Middle frontal gyrus (tissue), 1 donor: Measurements from ENCODE around the gene UPK1B.

Source experiments
- DNase-seq: peaks from one replicate; pipeline ENCODE4 v3.0.0-alpha.2; 2015; ENCODE audit warnings: low spot score; ENCODE audit errors: extremely low spot score

Gene UPK1B

DNA sequence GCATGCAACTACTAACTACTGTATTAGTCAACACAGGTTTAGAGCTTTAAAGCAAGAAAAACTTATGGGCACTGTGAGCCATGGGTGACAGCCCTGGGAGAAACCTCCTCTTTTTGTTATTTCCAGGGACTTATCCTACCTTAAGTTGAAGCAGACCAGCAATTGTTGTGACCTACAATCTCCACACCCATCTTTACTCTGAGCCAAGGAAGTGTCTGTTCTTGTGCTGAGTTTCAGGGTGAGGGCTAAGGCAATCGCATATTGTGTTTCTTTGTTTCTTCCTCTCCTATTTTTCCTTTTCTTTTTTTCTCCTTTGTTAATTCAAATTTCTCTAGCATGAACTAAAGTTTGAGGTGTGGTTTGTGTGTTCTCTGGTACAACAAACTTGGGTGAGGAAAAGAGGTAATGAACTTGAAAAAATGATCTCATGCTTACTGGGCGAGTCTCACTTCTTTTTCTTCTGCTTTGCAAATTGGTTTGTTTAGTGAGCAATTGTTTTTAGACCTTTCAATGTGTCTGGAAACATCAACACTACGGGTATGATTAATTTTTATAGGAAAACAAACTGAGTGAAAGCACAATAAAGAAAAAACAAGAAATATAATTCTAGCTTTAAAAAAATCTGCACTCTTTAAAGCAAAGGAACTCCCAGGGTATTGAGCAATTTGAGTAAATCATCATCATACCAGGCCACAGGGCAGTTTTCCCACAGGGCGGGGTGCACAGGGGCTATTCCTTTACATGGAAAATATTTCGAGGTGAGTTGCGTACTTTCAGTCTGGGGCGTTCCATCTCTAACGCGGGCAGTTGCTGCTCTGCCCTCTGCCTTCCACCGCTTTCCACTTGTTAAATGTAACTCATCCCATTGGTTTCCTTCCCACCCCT, 2.7 kb downstream of the UPK1B start:
- DNase-seq, result no peak

DNA sequence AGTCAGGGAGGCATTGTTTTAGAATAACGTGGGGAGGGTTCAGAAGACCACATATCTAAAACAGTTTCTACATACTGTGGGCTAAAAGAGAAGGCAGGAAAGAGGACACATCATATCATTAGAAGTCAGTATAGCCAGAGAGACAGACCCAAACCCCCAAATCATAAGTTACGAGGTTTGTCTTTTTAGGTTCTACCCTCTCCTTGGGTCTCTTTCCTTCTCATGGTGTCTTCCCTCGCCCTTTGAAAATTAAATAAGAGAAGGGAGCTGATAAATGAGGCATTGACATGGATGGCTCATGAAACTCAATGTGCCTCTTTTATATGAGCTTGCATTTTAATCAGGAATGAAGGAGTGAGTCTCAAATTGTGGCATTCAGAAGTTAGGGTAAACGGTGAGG, 3.4 kb downstream of the UPK1B start:
- no peak for DNase-seq

DNA sequence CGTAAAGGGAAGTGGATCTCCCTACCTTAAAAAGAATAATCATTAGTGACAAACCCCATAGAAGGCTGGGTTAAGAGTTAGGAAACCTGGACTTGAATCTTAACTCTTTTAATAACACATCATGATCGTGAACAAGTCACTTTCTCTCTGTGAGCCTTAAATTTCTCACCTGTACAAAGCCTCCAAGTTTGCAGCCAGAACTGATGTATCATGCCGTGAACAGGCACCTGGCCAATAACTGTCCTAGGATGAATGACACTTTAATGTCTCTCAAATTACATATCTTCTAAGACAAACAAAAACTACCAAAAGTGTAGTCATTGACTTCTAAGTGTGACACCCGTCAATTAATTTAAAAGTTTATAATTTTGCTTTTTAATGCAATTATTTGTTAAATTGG, 3.9 kb downstream of the UPK1B start:
- DNase-seq, result no peak

DNA sequence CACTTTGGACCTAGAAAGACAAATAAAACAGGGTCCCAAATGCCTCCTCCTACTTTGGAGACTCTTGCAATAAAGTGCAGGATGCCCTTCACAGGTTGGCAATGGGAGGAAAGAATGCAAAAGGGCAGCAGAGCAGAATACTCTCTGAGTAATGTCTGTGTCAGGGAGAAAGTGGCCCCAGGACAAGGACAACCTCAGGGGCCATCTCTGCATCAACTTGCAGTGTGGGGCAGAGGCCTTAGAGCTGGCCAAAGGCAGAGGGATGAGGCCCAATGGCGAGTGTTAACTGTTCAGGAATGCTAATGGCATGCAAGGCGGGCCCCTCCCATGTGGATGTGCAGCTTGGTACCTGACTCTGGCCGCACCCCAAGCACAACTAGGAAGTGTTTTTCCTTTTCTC, 8.4 kb downstream of the UPK1B start:
- DNase-seq, result no peak

DNA sequence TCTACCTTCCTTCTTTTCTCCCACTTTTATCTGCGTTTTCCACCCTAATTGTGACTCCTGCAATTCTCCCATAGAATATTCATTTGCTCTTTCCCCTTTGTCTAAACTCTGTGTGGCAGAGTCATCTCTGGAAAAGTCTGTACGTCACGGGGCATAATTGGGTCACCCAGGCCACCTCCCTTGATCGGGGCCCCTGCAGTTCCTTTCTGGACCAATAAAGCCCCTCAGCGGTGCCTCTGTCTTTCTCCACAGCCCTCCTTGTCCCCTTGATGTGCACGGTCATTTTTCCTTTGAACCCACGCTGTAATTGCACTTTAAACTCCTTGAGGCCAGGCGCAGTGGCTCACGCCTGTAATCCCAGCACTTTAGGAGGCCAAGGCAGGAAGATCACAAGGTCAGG, 10.7 kb downstream of the UPK1B start:
- no peak for DNase-seq

DNA sequence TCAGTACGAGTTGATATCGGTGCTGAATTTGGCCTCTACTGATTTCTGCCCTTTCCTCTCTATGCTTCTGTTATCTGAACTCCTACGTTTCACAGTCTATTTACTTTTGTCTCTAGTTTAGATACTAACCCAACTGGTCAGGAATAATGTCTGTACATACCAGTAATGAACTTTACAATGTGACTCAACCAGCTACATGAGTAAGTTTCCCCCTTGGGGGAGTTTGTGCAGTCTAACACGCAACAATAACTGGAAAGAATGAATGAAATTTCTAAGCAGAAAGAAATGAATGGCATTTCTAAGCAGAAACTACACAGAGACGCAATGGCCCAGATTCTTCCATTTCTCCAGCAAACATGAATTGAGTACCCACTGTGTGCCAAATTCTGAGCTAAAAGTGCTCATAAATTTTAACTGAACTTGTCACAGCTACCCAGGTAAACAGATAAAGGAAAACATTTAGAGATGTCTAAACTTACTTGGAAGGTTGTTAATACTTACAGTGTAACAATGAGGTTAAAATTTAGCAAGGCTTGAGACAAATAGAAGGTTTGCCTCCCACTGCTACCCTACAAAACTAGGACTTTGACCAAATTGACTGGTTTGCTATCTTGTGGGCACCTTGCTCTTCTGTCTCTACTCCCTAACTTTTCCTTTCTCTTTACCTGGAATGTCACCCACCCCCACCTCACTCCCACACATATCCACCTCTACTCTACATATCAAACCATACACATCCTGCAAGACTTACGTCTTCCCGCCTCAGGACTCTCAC, 11.6 kb downstream of the UPK1B start:
- no peak for DNase-seq

DNA sequence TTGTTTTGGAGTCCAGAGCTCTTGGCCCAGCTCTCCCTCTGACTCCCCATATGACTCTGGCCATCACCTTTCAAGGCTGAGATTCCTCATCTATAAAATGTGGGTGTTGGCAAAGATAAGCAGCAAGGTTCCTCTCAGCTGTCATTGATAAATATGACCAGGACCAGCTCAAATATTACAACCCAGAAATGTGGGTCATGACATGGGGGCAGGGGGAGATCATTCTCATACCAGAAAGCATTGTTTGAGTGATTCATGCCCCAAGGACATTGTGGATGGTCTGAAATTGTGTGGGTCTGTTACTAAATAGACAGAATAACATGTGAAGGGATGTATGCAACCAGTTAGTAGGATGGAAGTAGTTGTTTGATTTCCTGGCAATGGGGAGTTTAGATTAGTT, 13.9 kb downstream of the UPK1B start:
- DNase-seq, result no peak

DNA sequence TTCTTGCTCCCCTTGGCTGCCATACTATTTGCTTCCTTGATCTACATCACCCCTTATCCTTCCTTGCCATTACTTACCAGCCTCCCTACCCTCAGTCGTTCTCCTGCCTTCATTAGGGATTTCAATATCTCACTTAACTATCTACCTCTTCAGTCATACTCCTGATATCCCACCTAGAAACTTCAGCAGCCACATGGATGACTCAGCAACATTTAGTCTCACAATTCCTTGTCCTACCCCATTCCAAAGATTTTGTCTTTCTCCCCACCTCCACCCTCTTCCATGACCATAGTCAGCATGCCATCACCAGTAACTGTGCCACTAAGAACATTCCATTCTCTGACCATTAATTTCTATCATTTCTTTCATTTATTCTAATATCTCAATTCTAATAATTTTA, 18.4 kb downstream of the UPK1B start:
- no peak for DNase-seq

DNA sequence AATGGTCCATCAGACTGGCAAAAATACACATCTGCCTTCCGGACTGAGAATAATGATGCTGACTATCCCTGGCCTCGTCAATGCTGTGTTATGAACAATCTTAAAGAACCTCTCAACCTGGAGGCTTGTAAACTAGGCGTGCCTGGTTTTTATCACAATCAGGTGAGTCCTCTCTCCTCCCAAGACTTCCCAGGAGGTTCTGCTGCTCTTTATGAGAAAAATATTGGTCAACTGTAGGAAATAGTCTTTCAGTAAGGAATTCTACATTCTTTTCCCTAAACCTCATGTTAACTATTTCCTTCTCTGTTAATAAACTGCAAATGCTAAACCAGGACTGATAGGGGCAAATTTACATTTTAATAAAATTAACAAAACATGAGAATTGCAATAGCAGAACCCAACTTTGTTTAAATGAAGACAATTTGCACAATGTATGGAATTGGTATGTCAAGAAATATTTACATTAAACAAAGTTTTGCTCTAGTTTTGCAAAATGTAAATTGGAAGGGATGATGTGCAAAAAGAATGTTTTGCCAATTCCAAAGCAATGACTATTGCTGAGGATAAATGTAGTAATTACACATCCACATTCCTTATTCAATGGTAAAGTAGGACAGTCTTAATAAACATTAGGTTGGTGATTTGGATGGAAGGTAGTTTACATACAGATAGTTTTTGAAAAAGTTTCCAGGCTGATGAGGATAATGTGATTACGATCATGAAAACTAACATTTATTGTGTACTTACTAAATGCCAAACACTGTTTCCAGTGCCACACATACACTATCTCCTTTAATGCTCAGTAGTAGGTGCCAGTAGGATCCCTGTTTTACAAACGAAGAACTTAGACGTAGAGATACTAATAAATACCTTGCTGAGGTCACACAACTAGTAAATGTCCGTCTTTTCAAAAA, 21.1 kb downstream of the UPK1B start:
- DNase-seq, result no peak

DNA sequence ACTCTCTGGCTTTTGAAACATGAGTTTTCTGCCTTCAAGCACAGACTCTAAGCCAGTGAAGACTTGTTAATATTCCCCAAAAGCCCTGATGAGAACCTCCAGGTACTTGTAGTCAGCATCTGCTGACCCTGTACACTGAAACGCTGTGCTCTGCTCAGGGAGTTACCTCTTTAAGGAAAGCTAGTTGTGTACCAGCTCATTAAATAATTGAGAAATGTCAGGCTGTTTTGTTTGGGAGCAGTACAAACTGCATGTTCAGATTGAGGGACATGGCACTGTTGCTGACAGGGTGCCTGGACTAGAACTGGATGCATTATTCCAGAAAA, 21.7 kb downstream of the UPK1B start:
- no peak for DNase-seq

DNA sequence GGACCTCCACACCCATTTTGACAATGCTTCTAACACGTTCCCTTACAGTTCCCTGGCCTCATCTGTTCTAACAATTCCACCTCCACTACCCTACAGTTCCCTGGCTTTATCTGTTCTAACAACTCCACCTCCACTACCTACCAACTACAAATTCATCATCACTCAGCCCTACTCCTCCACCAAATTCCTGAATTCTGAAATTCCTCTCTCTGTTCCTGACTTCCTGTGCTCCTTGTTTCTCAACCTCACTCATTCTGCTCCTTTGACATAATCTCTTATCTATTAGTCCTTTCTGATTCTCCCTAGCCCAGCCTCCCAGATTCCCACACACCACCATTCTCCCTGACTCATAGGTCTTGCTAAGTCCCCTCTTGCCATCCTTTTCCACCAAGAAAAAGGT, 22.5 kb downstream of the UPK1B start:
- DNase-seq, result no peak

DNA sequence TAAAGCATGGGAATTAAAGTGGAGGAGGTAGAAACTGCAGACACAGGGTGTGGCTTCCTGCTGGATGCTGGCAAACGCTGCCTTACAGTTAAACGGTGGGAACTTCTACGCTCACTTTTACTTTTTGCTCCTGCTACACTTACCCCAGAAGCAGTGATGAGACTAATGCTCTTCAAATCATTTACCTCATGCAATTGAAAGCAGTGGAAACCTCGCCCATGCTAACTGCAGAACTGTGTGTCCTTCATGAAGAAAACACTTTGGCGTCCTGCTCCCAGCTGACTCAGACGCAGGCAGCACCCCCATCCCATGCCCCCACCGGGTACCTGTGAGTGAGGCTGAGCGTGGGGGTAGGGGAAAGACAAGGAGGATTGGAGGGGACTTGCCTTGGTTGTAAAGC, 31.8 kb downstream of the UPK1B start:
- no peak for DNase-seq

DNA sequence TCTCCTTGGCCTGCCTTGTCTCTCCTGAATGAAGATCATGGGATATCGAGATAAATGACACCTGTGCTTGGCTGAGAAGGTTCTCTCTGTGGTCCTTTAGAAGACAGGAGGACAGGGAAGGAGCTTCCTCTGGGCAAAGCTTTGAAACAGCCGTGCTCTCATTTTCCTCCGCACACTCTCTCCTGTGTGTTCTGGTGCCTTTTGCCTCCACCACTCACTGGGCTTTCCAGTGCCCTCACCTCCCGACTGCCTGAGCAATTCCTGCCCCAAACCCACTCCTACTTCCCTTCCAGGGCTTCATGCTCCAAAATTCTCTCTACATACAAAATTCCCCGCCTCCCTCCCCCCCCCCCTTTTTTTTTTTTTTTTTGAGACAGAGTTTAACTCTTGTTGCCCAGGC, 32.3 kb downstream of the UPK1B start:
- DNase-seq, result no peak

DNA sequence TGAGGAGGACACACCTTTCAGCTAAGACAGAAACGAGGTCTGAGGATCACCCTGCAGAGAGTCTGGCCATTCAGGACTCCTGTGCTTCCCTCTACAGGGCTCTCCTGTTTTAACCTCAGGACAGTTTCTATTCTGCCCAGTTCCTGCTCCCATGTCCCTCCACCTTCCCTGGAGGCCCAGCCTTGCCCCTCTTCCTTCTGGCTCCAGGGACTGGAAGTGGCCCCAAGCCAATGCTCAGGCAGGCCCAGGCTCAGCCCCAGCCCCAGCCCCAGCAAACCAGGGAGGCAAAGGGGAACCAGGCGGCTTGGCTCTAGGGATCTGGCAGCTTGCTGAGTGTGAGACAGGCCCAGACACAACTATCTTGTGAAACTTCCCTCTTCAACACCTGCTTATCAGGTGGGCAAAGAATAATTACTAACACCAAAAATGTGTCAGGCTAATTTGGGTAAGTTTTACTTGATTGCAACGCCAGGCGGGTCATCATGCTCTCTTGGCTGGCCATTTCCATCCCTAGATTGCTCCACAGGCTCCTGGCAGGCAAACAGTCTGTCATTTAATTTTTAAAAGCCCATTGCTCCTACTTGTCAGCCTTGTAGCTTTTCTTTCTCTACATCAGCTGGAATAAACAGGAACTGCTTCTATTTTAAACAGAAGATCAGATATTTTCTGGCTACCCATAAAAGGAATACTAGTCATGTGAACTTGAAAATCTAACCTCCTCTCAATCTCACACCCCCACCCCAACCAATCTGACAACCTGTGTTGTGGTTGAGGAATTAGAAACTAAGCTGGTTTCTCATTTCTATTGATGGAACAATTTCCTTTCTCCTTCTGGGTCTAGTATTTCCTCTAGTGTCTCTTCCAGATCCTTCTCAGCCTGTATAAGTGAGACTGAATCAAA, 33.5 kb downstream of the UPK1B start:
- no peak for DNase-seq

DNA sequence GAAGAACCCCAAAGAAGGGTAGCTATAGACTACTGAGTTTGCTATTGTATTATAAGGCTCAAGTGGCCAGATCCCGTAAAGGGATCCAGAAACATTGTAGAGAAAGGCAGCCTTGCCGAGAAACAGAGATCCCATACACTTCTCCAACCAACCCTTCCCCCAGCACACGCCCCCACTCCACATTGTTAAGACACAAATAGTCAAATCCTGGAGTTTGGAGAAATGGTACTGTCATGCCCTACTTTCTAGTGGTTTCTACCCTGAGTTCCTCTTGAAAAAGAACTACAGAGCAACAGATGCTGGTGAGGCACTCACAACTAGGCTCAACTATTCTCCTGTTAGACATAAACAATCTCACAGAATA, 34.1 kb downstream of the UPK1B start:
- no peak for DNase-seq

DNA sequence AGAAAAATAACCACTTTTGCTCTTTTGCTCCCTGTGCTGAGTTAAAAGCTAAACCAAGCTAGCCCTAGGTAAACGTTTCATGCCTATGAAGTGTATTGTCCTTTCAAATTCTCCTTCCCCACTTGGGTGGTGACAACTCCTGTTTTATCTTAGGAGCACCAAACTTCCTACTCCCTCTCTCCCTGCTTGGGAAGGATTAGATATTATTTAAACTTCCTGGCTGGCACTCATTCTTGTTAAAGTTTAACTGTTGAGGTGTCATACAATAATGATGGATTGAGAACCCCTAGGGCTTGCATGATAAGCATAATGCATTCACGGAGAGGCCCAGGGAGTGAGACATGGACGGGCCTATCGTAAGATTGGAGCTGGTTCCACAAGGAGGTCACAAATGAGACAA, 37.8 kb downstream of the UPK1B start:
- no peak for DNase-seq

DNA sequence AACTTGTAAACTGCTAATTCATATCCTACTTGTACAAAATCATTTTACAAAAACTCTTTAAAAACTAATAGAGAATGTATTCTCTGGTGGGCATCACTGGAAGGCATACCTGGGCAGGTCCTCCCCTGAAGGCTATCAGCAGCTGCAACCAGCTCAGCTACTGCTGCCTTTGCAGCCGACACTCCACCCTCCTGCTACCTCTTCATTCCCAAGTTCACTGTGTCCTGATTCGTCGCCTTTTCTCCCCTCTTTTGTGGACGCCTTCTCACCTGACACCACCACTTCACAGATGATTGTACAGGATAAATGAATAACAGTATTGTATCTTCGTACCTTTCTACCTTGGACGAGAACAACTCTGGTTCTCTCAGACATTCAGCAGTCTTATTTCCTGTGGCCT, 38.4 kb downstream of the UPK1B start:
- DNase-seq, result no peak

DNA sequence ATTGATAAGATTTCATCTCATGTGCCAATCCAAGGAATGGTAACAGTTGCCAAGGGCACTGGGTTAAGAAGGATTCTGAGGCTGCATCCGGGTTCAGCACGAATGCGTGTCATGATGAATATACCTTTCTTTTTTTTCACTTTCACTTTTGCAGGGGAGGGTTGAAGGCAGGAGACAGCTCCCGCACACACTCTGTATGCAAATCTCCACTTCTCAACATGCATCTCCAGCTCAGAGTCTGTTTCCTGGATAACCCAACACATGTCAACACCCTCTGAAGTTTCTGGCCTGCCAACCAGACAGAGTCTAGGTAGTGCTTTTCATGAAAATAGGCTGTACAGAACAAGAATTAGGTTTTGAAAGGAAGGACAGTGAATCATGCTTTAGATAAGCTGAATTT, 45.7 kb downstream of the UPK1B start:
- no peak for DNase-seq

DNA sequence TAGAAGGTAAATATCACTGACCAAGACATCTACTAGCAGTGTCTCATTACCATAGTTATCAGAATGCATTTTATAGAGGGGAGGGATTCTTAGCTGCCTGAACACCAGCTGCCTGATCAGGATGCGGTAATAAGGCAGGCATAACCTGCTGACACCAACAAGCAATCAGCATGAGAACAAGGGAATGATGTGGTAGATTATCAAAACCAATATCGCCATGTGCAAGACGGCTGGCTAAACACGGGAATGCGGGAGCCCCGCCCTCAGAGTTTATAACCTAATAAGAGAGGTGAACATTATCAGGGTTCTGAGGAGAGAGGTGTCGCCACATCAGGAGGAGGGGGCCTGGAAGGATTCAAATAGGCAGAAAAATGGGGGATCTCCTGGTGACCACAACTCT, 46.8 kb downstream of the UPK1B start:
- no peak for DNase-seq

DNA sequence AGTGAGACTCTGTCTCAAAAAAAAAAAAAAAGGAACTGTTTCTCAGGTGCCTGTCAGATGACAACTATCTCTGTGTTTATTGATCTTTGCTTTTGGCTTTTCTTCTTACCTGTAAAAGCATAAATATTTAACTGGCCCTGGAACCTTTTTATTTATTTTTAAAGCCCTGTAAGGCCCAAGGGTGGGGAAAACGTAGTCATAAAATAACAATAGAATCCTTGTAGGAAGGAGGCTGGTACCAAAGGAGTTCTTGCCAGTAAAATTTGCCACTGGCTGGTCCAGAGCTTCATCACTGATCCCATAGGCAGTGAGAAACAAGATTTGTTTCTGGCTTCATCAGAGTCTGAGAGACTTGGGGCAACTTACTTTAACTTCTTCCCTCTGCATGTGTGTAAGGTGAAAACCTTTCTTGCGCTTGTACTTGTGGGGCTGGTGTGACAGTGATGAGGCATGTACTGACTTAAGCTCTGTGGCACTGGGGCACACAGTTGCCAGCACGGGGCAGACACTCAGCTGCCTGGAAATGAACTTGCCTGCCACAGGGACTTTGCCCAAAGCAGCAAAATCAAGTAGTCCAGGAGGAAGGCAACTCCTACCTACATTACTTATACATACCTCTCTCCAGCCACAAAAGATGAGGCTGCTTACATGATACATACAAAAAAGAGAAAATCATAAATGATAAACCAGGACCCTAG, 47.7 kb downstream of the UPK1B start:
- no peak for DNase-seq
